Neural cell (in vitro differentiated cells): Measurements from ENCODE around the gene IL17RC. TPM values are rescaled to one million over a fixed set of nuclear protein-coding genes. Genes with fewer than 3 reads are reported as not detected.

ENCODE experiments used
- H2AFZ ChIP-seq: fragments of 200-600, 300-800 bp; sonication (generic), shearing (Covaris generic); 2 replicates; pipeline ENCODE4 v1.6.0; 2014; ENCODE audit warnings: low read depth, mild to moderate bottlenecking, antibody characterized with exemption, low read length, moderate library complexity
- H3F3A ChIP-seq: fragments of 200-600 bp; shearing (Covaris generic); 2 replicates; pipeline ENCODE4 v1.6.1; 2016; ENCODE audit warnings: mild to moderate bottlenecking, moderate library complexity, mixed read lengths, antibody characterized with exemption, low read length; ENCODE audit not compliant: insufficient read depth, poor library complexity, severe bottlenecking
- H3K27ac ChIP-seq: fragments of 200-600, 300-800 bp; sonication (generic), shearing (Covaris generic); 2 replicates; pipeline ENCODE4 v1.5.1; 2014; ENCODE audit warnings: mild to moderate bottlenecking, low read length, moderate library complexity
- H3K27me3 ChIP-seq: fragments of 300-800, 200-600 bp; sonication (generic), shearing (Covaris generic); 2 replicates; pipeline ENCODE4 v1.6.0; 2014; ENCODE audit warnings: mild to moderate bottlenecking, low read depth, low read length, moderate library complexity; ENCODE audit not compliant: insufficient read depth
- H3K36me3 ChIP-seq: fragments of 300-800, 200-600 bp; sonication (generic), shearing (Covaris generic); 2 replicates; pipeline ENCODE4 v1.5.1; 2014; ENCODE audit warnings: mild to moderate bottlenecking, antibody characterized with exemption, low read length, moderate library complexity; ENCODE audit not compliant: insufficient read depth
- H3K4me2 ChIP-seq: fragments of 300-800, 200-600 bp; sonication (generic), shearing (Covaris generic); 2 replicates; pipeline ENCODE4 v1.6.0; 2014; ENCODE audit warnings: mild to moderate bottlenecking, low read length
- H3K4me3 ChIP-seq: fragments of 300-800, 200-600 bp; sonication (generic), shearing (Covaris generic); 2 replicates; pipeline ENCODE4 v1.5.1; 2014; ENCODE audit warnings: mild to moderate bottlenecking, low read length, moderate library complexity
- H3K79me2 ChIP-seq: fragments of 200-600 bp; shearing (Covaris generic); replicated peaks from 2 replicates; pipeline ENCODE4 v1.6.0; 2014; ENCODE audit warnings: mild to moderate bottlenecking, low read length, moderate library complexity; ENCODE audit not compliant: insufficient read depth
- H3K9ac ChIP-seq: fragments of 300-800, 200-600 bp; sonication (generic), shearing (Covaris generic); 2 replicates; pipeline ENCODE4 v1.6.1; 2016; ENCODE audit warnings: mild to moderate bottlenecking, low read length, mixed read lengths
- H3K9me2 ChIP-seq: fragments of 200-600 bp; shearing (Covaris generic); 2 replicates; pipeline ENCODE4 v1.6.1; 2016; ENCODE audit warnings: mild to moderate bottlenecking, low read length, mixed read lengths; ENCODE audit not compliant: insufficient read depth
- H3K9me3 ChIP-seq: fragments of 200-600, 300-800 bp; sonication (generic), shearing (Covaris generic); 2 replicates; pipeline ENCODE4 v1.6.1; 2016; ENCODE audit warnings: mild to moderate bottlenecking, mixed run types, low read length, moderate library complexity, mixed read lengths
- H4K20me1 ChIP-seq: fragments of 200-600 bp; shearing (Covaris generic); 2 replicates; pipeline ENCODE4 v1.6.1; 2016; ENCODE audit warnings: mild to moderate bottlenecking, mixed run types; ENCODE audit not compliant: insufficient read depth
- EP300 ChIP-seq: fragments of 450-650 bp; conservative IDR thresholded peaks from 2 replicates; pipeline ENCODE4 v1.6.1; 2014; ENCODE audit warnings: antibody characterized with exemption, mild to moderate bottlenecking, moderate library complexity; ENCODE audit not compliant: poor library complexity, severe bottlenecking
- EZH2 ChIP-seq: fragments of 200-600, 300-800 bp; shearing (Covaris generic), sonication (generic); IDR thresholded peaks from 2 replicates; pipeline ENCODE4 v1.6.1; 2014; ENCODE audit warnings: antibody characterized with exemption, low read length, borderline replicate concordance, mild to moderate bottlenecking; ENCODE audit not compliant: insufficient read depth, poor library complexity, severe bottlenecking
- MXI1 ChIP-seq: fragments of 450-650 bp; conservative IDR thresholded peaks from 2 replicates; pipeline ENCODE4 v1.6.1; 2014; ENCODE audit warnings: antibody characterized with exemption, mild to moderate bottlenecking; ENCODE audit not compliant: poor library complexity, severe bottlenecking
- POLR2AphosphoS5 ChIP-seq: IDR thresholded peaks from 2 replicates; pipeline ENCODE4 v1.6.1; 2012
- RAD21 ChIP-seq: fragments of 450-650 bp; conservative IDR thresholded peaks from 2 replicates; pipeline ENCODE4 v1.6.1; 2014; ENCODE audit warnings: antibody characterized with exemption, mild to moderate bottlenecking, moderate library complexity
- SMC3 ChIP-seq: fragments of 450-650 bp; conservative IDR thresholded peaks from 2 replicates; pipeline ENCODE4 v1.6.1; 2014; ENCODE audit warnings: antibody characterized with exemption, mild to moderate bottlenecking, moderate library complexity; ENCODE audit not compliant: poor library complexity
- TAF1 ChIP-seq: IDR thresholded peaks from 2 replicates; pipeline ENCODE4 v1.6.1; 2012; ENCODE audit warnings: low read depth
- polyA plus RNA-seq: library from polyadenylated mRNA; depleted of rRNA; stranded (reverse); fragments of >200 nt; gene quantifications from 2 replicates; pipeline ENCODE4 v1.2.3, GENCODE V29; 2014
- TF ChIP-seq, protein P1 (sequence below): IDR thresholded peaks from 2 replicates; pipeline ENCODE4 v1.6.1; 2012; ENCODE audit warnings: borderline replicate concordance
- TF ChIP-seq, protein P2 (sequence below): fragments of 450-650 bp; IDR thresholded peaks from 2 replicates; pipeline ENCODE4 v1.5.1; 2014; ENCODE audit warnings: antibody characterized with exemption, mild to moderate bottlenecking, moderate library complexity; ENCODE audit not compliant: poor library complexity, severe bottlenecking

IL17RC gene
- polyA plus RNA-seq, 1 donor from 2014 or later = not detected

DNA sequence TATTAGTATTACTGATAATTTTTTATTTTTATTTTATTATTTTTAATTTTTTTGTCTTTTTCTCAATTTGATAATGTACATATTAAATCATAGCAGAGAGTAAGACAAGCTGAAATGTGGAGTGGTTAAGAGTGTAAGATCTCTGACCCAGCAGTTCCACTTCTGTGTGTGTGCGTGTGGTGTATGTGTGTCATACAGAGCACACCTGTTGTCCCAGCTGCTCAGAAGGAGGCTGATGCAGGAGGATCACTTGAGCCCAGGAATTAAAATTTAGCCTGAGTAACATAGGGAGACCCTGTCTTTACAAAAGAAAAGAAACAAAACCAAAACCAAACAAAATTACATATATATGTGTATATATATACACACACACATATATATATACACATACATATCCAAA is 35.5 kb upstream of the IL17RC start:
- TF ChIP-seq MXI1 (no peak), TAF1 (no peak), EZH2 (no peak), POLR2AphosphoS5 (no peak), EP300 (no peak), SMC3 (no peak), RAD21 (no peak)
- TF ChIP-seq, protein P1, sequence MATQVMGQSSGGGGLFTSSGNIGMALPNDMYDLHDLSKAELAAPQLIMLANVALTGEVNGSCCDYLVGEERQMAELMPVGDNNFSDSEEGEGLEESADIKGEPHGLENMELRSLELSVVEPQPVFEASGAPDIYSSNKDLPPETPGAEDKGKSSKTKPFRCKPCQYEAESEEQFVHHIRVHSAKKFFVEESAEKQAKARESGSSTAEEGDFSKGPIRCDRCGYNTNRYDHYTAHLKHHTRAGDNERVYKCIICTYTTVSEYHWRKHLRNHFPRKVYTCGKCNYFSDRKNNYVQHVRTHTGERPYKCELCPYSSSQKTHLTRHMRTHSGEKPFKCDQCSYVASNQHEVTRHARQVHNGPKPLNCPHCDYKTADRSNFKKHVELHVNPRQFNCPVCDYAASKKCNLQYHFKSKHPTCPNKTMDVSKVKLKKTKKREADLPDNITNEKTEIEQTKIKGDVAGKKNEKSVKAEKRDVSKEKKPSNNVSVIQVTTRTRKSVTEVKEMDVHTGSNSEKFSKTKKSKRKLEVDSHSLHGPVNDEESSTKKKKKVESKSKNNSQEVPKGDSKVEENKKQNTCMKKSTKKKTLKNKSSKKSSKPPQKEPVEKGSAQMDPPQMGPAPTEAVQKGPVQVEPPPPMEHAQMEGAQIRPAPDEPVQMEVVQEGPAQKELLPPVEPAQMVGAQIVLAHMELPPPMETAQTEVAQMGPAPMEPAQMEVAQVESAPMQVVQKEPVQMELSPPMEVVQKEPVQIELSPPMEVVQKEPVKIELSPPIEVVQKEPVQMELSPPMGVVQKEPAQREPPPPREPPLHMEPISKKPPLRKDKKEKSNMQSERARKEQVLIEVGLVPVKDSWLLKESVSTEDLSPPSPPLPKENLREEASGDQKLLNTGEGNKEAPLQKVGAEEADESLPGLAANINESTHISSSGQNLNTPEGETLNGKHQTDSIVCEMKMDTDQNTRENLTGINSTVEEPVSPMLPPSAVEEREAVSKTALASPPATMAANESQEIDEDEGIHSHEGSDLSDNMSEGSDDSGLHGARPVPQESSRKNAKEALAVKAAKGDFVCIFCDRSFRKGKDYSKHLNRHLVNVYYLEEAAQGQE = no peak
- TF ChIP-seq, protein P2, sequence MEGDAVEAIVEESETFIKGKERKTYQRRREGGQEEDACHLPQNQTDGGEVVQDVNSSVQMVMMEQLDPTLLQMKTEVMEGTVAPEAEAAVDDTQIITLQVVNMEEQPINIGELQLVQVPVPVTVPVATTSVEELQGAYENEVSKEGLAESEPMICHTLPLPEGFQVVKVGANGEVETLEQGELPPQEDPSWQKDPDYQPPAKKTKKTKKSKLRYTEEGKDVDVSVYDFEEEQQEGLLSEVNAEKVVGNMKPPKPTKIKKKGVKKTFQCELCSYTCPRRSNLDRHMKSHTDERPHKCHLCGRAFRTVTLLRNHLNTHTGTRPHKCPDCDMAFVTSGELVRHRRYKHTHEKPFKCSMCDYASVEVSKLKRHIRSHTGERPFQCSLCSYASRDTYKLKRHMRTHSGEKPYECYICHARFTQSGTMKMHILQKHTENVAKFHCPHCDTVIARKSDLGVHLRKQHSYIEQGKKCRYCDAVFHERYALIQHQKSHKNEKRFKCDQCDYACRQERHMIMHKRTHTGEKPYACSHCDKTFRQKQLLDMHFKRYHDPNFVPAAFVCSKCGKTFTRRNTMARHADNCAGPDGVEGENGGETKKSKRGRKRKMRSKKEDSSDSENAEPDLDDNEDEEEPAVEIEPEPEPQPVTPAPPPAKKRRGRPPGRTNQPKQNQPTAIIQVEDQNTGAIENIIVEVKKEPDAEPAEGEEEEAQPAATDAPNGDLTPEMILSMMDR = no peak
- H3K9ac ChIP-seq = no peak overlapping the region

DNA sequence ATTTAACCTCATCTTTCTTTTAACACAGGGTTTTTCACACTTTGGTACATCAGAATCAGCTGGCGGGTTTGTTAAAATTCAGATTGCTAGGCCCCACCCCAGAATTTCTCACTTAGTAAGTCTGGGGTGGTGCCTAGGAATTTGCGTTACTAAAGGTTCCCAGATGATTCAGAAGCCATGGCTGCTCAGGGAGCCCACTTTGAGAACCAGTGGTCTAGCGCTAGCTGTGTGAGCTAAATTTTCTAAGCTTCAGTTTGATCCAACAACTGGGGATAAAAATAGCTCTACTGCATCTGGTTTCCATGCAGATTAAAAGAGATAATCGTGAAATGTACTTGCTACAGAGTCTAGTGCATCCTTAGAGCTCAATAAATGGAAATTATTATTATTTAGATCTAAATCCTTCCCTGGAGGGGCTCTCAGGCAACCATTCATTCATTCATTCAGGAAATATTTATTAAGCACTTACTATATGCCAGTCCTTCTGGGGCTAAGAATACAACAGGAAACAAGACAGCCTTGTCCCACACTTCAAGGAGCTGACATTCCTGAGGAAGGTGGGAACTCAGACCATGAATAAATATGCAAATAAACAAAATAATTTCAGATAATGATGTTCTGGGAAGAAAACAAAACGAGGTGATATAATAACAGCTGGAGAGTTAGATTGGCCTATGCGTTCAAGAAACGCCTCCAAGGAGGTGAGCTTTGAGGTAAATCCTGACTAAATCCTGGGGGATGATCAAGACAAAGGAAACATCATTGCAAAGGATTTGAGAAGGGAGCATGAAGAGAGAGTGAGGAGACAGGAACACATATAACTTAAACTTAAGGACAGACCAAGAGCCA is 33.0 kb upstream of the IL17RC start:
- H3K4me3 ChIP-seq = no peak overlapping the region
- TF ChIP-seq EP300 (no peak), TAF1 (no peak), RAD21 (no peak), EZH2 (no peak)
- TF ChIP-seq, protein P1 = no peak
- TF ChIP-seq, protein P2 = no peak

More for the DNA sequence above, 35.5 kb upstream of the IL17RC start:
- H3K27ac ChIP-seq = no peak overlapping the region
- no peak overlapping the region for H3K4me3 ChIP-seq
- no peaks in the 10 kb centered on the region for H3K36me3 ChIP-seq
- H4K20me1 ChIP-seq = no peaks in the 10 kb centered on the region
- no peaks in the 10 kb centered on the region for H3K9me3 ChIP-seq
- H3K27me3 ChIP-seq = no peaks in the 10 kb centered on the region
- no peaks in the 10 kb centered on the region for H3K9me2 ChIP-seq
- H3F3A ChIP-seq = no peaks in the 10 kb centered on the region
- no peaks in the 10 kb centered on the region for H3K79me2 ChIP-seq
- H2AFZ ChIP-seq = no peak overlapping the region
- no peak overlapping the region for H3K4me2 ChIP-seq

More for the DNA sequence above, 33.0 kb upstream of the IL17RC start:
- no peaks in the 10 kb centered on the region for H3K36me3 ChIP-seq
- no peaks in the 10 kb centered on the region for H3F3A ChIP-seq
- no peak overlapping the region for H3K27ac ChIP-seq
- H4K20me1 ChIP-seq = no peaks in the 10 kb centered on the region
- no peak overlapping the region for H3K9ac ChIP-seq
- H3K27me3 ChIP-seq = no peaks in the 10 kb centered on the region
- no peak overlapping the region for H2AFZ ChIP-seq
- no peak overlapping the region for H3K4me2 ChIP-seq
- H3K79me2 ChIP-seq = no peaks in the 10 kb centered on the region
- H3K9me3 ChIP-seq = no peaks in the 10 kb centered on the region
- no peaks in the 10 kb centered on the region for H3K9me2 ChIP-seq
